ENCODE results near the gene PIK3C2G.

DNA sequence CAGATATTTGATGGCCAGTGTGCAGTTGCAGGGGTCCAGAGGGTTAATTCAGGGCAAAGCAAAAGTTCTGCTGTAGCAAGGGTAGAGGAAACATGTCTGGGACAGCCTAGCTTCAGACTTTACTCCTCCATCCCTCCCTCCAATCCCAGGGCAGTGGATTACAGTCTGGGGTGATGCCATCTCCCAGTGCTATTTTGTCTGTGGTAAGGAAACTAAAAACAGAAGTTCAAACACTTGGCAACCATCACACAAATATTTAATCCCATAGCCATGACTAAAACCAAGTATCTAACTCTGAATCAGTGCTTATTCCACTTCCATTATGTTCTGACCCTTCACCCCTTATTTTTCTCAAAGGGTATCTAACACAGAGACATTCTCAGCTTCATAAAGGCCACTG is 61.8 kb downstream of the PIK3C2G start:
- TF ChIP-seq, protein P1, sequence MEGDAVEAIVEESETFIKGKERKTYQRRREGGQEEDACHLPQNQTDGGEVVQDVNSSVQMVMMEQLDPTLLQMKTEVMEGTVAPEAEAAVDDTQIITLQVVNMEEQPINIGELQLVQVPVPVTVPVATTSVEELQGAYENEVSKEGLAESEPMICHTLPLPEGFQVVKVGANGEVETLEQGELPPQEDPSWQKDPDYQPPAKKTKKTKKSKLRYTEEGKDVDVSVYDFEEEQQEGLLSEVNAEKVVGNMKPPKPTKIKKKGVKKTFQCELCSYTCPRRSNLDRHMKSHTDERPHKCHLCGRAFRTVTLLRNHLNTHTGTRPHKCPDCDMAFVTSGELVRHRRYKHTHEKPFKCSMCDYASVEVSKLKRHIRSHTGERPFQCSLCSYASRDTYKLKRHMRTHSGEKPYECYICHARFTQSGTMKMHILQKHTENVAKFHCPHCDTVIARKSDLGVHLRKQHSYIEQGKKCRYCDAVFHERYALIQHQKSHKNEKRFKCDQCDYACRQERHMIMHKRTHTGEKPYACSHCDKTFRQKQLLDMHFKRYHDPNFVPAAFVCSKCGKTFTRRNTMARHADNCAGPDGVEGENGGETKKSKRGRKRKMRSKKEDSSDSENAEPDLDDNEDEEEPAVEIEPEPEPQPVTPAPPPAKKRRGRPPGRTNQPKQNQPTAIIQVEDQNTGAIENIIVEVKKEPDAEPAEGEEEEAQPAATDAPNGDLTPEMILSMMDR (IDR thresholded peaks at IDR 0.05) = no peak
- TF ChIP-seq POLR2A (IDR thresholded peaks at IDR 0.05) = no peak

Data from thyroid gland (tissue), 4 donors.